MCF 10A (cell line): ENCODE data around the gene NLRC5. TPM values are rescaled to one million over a fixed set of nuclear protein-coding genes. Genes with fewer than 3 reads are reported as not detected.

Source experiments
- BruUV-seq: library from RNA; stranded (reverse); fragments of 400-500 nt; replicated peaks from 2 replicates; lab custom pipeline; 2021; lab: Mats Ljungman, UMichigan
- CTCF ChIA-PET: fragments of 300-600 bp; sonication (Branson Sonifier 250); formaldehyde crosslinking; extraction: SDS; loops from one replicate; lab custom pipeline; 2021; ENCODE audit warnings: antibody characterized with exemption, inconsistent platforms; lab: Yijun Ruan, JAX
- POLR2A ChIA-PET: fragments of 300-600, 350-650 bp; sonication (Branson Sonifier 250); formaldehyde crosslinking; extraction: SDS; loops from one replicate; lab custom pipeline; 2020; ENCODE audit warnings: antibody characterized with exemption, inconsistent platforms; lab: Yijun Ruan, JAX
- DNase-seq: peaks from one replicate; pipeline ENCODE4 v3.0.0-alpha.2; 2018; ENCODE audit not compliant: unreplicated experiment
- H3K27ac Mint-ChIP-seq: one replicate; pipeline ENCODE4 v1.8.0; 2022; ENCODE audit warnings: mild to moderate bottlenecking, low read depth, mixed read lengths; ENCODE audit not compliant: unreplicated experiment
- H3K27me3 Mint-ChIP-seq: one replicate; pipeline ENCODE4 v1.8.0; 2022; ENCODE audit warnings: mixed read lengths; ENCODE audit not compliant: insufficient read depth, unreplicated experiment
- H3K36me3 Mint-ChIP-seq: one replicate; pipeline ENCODE4 v1.8.0; 2022; ENCODE audit warnings: mild to moderate bottlenecking, moderate library complexity, mixed read lengths; ENCODE audit not compliant: insufficient read depth, unreplicated experiment
- H3K4me1 Mint-ChIP-seq: one replicate; pipeline ENCODE4 v1.8.0; 2022; ENCODE audit warnings: mixed read lengths; ENCODE audit not compliant: insufficient read depth, unreplicated experiment
- H3K4me3 Mint-ChIP-seq: one replicate; pipeline ENCODE4 v1.8.0; 2022; ENCODE audit warnings: mild to moderate bottlenecking, moderate library complexity, mixed read lengths; ENCODE audit not compliant: unreplicated experiment
- H3K9me3 Mint-ChIP-seq: one replicate; pipeline ENCODE4 v1.8.0; 2022; ENCODE audit warnings: mixed read lengths; ENCODE audit not compliant: unreplicated experiment
- CTCF ChIP-seq: fragments of 200-600 bp; IDR thresholded peaks from one replicate; pipeline ENCODE4 v1.8.0; 2022; ENCODE audit warnings: antibody characterized with exemption, mild to moderate bottlenecking; ENCODE audit not compliant: unreplicated experiment
- intact Hi-C: fragments of 100-400 bp; cut with micrococcal nuclease; formaldehyde crosslinking; loops from 2 replicates; pipeline ENCODE4 v1.14.1; 2022
- total RNA-seq: library from RNA; stranded (reverse); gene quantifications from 2 replicates; pipeline ENCODE4 v1.2.3, GENCODE V29; 2022

The NLRC5 gene
- total RNA-seq, 1 experiment from 2014 or later = 8.0 TPM

- H3K4me1 Mint-ChIP-seq = peaks cover 9% of the 10 kb centered on the region
- no peaks in the 10 kb centered on the region for H3K9me3 Mint-ChIP-seq
- intact Hi-C loops = no loop called here
- H3K36me3 Mint-ChIP-seq = peaks cover 6% of the 10 kb centered on the region
- H3K27me3 Mint-ChIP-seq = peaks cover 11% of the 10 kb centered on the region
- no peak overlapping the region for H3K4me3 Mint-ChIP-seq
- no TSS peak for BruUV-seq
- H3K27ac Mint-ChIP-seq = no peak overlapping the region
- CTCF ChIA-PET = no interaction called here
- no peak for DNase-seq
- POLR2A ChIA-PET = interaction anchor here (0.6 kb wide), 1 partner anchor 9 kb away, joined by 4 read pairs; no protein-coding TSS in a partner anchor
- no peak for TF ChIP-seq CTCF
Measured at GRCh38 chr16:56980201-56980535, 9.2 kb upstream of the NLRC5 start.

GRCh38 chr16:56980792-56981724 lies 8.3 kb upstream of the NLRC5 start:
- DNase-seq = no peak
- no peaks in the 10 kb centered on the region for H3K9me3 Mint-ChIP-seq
- H3K4me1 Mint-ChIP-seq = peaks cover 15% of the 10 kb centered on the region
- ChIA-PET POLR2A (interaction anchor here (0.6 kb wide), 1 partner anchor 14 kb away, joined by 3 read pairs; no protein-coding TSS in a partner anchor), CTCF (no interaction called here)
- BruUV-seq = no TSS peak
- intact Hi-C loops = no loop called here
- no peak overlapping the region for H3K27ac Mint-ChIP-seq
- no peak for TF ChIP-seq CTCF
- H3K4me3 Mint-ChIP-seq = no peak overlapping the region
- peaks cover 6% of the 10 kb centered on the region for H3K36me3 Mint-ChIP-seq
- peaks cover 2% of the 10 kb centered on the region for H3K27me3 Mint-ChIP-seq

GRCh38 chr16:56981729-56982271 lies 7.6 kb upstream of the NLRC5 start:
- H3K27me3 Mint-ChIP-seq = no peaks in the 10 kb centered on the region
- no peak for DNase-seq
- no peak overlapping the region for H3K4me3 Mint-ChIP-seq
- no peaks in the 10 kb centered on the region for H3K9me3 Mint-ChIP-seq
- intact Hi-C loops = no loop called here
- H3K36me3 Mint-ChIP-seq = peaks cover 6% of the 10 kb centered on the region
- ChIA-PET CTCF (no interaction called here), POLR2A (interaction anchor here (0.7 kb wide), 1 partner anchor 49 kb away, joined by 3 read pairs; no protein-coding TSS in a partner anchor)
- no TSS peak for BruUV-seq
- TF ChIP-seq CTCF = no peak
- peaks cover 15% of the 10 kb centered on the region for H3K4me1 Mint-ChIP-seq
- H3K27ac Mint-ChIP-seq = no peak overlapping the region

- intact Hi-C loops = no loop called here
- POLR2A ChIA-PET = no interaction called here
- BruUV-seq = no TSS peak
- H3K27ac Mint-ChIP-seq = no peak overlapping the region
- H3K4me3 Mint-ChIP-seq = no peak overlapping the region
- H3K27me3 Mint-ChIP-seq = no peaks in the 10 kb centered on the region
- no peak for DNase-seq
- peaks cover 6% of the 10 kb centered on the region for H3K36me3 Mint-ChIP-seq
- CTCF ChIA-PET = interaction anchor here (0.5 kb wide), 1 partner anchor 118 kb away, joined by 3 read pairs; the partner anchor contains the start of gene SLC12A3
- no peak for TF ChIP-seq CTCF
- H3K9me3 Mint-ChIP-seq = no peaks in the 10 kb centered on the region
- peaks cover 15% of the 10 kb centered on the region for H3K4me1 Mint-ChIP-seq
Measured at GRCh38 chr16:56982695-56983094, 6.7 kb upstream of the NLRC5 start.
